H7 (cell line): ENCODE data around the gene PDZRN4. TPM values are rescaled to one million over a fixed set of nuclear protein-coding genes. Genes with fewer than 3 reads are reported as not detected.
"Not testable (repeated sequence)": the region's sequence is repeated elsewhere in the genome, so short reads cannot be mapped to it uniquely, and the experiment has no call there.

Experiments
- DNase-seq: peaks from one replicate; pipeline ENCODE4 v3.0.0; 2012
- H3K27me3 ChIP-seq: 2 replicates; pipeline ENCODE4 v1.6.0; 2011; ENCODE audit warnings: mild to moderate bottlenecking, low read length; ENCODE audit not compliant: control insufficient read depth, insufficient read depth
- H3K36me3 ChIP-seq: replicated peaks from 2 replicates; pipeline ENCODE4 v1.5.1; 2011; ENCODE audit warnings: low read length; ENCODE audit not compliant: control insufficient read depth, insufficient read depth
- H3K4me3 ChIP-seq: 2 replicates; pipeline ENCODE4 v1.5.1; 2011; ENCODE audit warnings: low read depth, mild to moderate bottlenecking, control low read depth, low read length, moderate library complexity; ENCODE audit not compliant: insufficient read depth
- total RNA-seq: library from RNA; depleted of rRNA; stranded (reverse); fragments of >200 nt; shearing (Covaris generic); gene quantifications from 2 replicates; pipeline ENCODE4 v1.2.3, GENCODE V29; 2014

PDZRN4 gene
- total RNA-seq, 1 experiment from 2014 or later: 0.17 TPM

GRCh38 chr12:41280341-41281095, 92.4 kb downstream of the PDZRN4 start:
- not testable (repeated sequence) for H3K4me3 ChIP-seq, DNase-seq, H3K27me3 ChIP-seq, H3K36me3 ChIP-seq

- DNase-seq, H3K27me3 ChIP-seq, H3K4me3 ChIP-seq, H3K36me3 ChIP-seq: not testable (repeated sequence)
Measured at GRCh38 chr12:41285470-41285869, 97.3 kb downstream of the PDZRN4 start.

- no peak for DNase-seq
- no peaks in the 10 kb centered on the region for H3K36me3 ChIP-seq
- no peaks in the 10 kb centered on the region for H3K27me3 ChIP-seq
- H3K4me3 ChIP-seq: no peak overlapping the region
Measured at GRCh38 chr12:41286426-41286825, 98.3 kb downstream of the PDZRN4 start.

GRCh38 chr12:41287500-41288141, 99.5 kb downstream of the PDZRN4 start:
- Histone ChIP-seq H3K27me3 (no peaks in the 10 kb centered on the region), H3K36me3 (no peaks in the 10 kb centered on the region), H3K4me3 (no peak overlapping the region)
- DNase-seq: no peak

DNA sequence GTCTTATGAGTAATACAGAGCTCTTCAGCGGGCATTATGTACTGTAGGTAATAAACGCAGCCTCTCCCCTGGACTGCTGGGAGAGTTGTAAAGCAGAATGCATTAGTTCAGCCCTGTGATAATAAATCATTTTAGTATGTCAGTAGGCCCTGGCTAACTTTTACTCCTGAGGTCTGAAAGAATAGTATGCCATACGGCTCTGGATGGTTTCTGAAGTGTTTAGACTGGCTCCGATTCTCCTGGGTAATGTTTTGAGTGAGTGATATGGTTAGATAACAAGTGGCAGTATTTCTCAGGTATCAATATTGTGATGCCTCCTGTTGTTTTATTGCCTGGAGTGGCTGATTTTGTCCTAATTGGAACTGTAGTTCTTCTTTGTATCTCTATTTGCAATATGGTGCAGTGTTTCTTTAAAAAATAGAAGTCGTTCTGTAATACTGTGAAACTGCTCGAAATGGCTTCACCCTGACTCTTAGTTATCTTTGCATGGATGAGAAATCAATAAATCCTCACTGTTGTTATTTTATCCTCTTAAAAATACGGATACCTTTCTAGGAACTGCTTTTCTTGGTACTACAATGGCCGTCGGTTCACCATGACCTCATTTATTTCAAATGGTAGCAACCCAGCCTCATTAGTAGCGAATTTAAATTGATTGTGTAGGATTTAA, 100.2 kb downstream of the PDZRN4 start:
- H3K27me3 ChIP-seq: no peaks in the 10 kb centered on the region
- no peaks in the 10 kb centered on the region for H3K36me3 ChIP-seq
- H3K4me3 ChIP-seq: no peak overlapping the region

DNA sequence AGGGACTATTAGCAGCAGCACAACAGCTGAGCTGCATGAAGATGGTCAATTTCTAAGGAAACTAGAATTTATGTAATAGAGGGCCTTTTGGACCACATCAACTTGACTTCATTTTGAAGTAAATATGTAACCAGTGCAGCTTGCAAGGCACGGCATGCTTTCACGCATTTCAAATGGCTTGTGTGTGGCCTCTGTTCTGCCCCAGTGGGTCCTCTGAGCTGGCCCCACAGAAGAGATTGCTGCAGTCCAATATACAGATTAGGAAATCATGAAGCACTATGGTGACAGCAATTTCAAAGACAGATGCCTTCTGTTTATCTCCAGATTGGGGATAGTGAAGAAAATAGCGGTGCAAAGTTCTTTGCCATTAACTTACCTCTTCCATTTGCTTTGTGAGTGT, 101.4 kb downstream of the PDZRN4 start:
- H3K27me3 ChIP-seq: no peaks in the 10 kb centered on the region
- no peak overlapping the region for H3K4me3 ChIP-seq
- no peaks in the 10 kb centered on the region for H3K36me3 ChIP-seq
- no peak for DNase-seq

More for the DNA sequence above, 100.2 kb downstream of the PDZRN4 start:
- no peak for DNase-seq

DNA sequence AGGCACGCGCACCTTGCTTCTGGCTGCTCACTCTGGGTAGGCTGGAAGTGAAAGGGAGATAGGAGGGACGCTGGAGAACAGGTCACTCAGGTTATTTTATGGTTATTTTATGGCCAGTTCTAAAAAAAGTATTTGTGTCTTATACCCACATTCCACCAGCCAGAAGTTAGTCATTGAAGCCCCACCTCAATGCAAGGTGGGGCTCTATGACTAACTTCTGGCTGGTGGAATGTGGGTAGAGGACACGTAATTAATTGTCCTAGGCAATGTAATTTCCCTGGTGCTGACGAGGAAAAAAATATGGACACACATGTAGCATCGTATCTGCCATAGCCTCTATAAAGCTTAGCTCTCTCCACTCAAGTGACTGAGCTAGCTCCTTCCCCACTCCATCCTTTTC, 104.9 kb downstream of the PDZRN4 start:
- H3K27me3 ChIP-seq: no peaks in the 10 kb centered on the region
- H3K4me3 ChIP-seq: no peak overlapping the region
- H3K36me3 ChIP-seq: no peaks in the 10 kb centered on the region
- DNase-seq: no peak

DNA sequence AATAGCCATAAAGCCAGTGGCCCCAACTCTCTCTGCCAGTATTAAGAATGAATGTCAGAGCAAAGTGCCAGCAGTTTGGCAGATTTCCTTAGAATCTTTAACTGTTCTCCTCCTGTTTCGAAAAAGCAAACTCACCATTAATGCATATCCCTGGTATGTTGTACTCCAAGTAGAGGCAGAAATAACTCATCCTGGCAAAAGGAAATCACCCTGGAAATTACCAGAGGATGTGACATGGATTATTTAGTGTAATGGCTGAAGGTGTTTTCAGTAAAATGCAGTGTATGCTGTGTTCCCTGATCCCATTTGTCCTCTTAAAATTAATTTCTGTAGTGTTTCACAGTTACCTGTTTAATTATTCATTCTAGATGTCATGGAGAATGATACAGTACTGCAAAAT, 105.3 kb downstream of the PDZRN4 start:
- no peaks in the 10 kb centered on the region for H3K36me3 ChIP-seq

GRCh38 chr12:41302979-41303403, 114.9 kb downstream of the PDZRN4 start:
- Histone ChIP-seq H3K36me3 (no peaks in the 10 kb centered on the region), H3K27me3 (no peaks in the 10 kb centered on the region), H3K4me3 (no peak overlapping the region)
- no peak for DNase-seq

More for the DNA sequence above, 105.3 kb downstream of the PDZRN4 start:
- no peaks in the 10 kb centered on the region for H3K27me3 ChIP-seq
- no peak for DNase-seq
- H3K4me3 ChIP-seq: no peak overlapping the region

DNA sequence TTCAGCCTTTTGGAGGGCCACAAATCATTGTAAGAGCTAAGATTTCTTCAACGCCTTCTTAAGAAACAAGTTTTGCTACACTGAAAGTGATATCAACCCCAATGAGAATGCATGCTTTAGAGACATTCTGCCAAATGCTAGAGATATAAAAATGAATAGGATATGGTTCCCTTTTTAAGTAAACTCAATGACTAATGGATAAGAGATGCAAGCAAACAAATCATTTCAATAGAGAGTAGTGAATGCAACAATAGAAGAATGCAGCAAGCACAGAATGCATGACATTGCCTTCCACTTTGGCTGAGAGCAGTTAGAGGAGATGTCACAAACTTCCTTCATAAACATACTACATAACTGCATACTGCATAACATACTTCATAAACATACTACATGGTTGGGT, 116.4 kb downstream of the PDZRN4 start:
- no peaks in the 10 kb centered on the region for H3K27me3 ChIP-seq
- no peak overlapping the region for H3K4me3 ChIP-seq
- no peaks in the 10 kb centered on the region for H3K36me3 ChIP-seq
- DNase-seq: no peak

DNA sequence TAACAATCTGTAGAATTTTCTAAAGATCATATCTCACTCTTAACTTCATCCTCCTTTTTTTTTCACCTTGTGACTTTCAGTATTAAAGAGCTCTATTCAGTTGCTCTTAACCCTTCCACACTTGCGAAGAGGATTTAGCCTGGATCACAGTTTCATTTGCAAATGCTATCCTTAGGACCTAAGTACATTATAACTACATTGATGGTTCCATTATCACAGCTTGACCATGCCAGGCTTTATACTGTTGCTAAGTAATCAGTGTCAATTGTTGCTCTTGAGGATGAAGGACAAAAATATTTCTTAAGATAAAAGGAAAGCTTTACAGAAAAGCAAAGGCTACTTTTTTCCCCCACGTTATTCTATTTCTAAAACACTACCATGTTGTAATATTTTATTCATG, 122.2 kb downstream of the PDZRN4 start:
- Histone ChIP-seq H3K4me3 (no peak overlapping the region), H3K36me3 (no peaks in the 10 kb centered on the region), H3K27me3 (no peaks in the 10 kb centered on the region)
- no peak for DNase-seq

DNA sequence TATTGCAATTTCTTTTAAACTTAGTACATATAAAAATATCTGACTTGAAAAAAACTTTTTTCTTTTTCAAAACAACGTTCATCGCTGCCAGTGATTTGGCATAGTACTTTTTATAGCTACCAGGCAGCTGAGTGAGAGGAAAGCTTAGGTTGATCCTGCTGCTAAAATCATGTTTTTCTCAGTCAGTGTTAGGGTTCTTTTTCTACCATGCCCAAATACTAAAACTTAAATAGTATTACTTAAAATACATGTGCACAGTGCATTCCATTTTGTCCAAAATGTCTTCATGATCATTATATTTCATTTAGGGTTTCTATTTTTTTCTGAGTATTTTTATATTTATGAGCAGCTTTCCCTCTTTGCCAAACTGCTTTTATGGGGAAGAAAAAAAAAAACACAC, 123.8 kb downstream of the PDZRN4 start:
- no peaks in the 10 kb centered on the region for H3K36me3 ChIP-seq
- no peak for DNase-seq

GRCh38 chr12:41312451-41312850, 124.3 kb downstream of the PDZRN4 start:
- H3K27me3 ChIP-seq, DNase-seq, H3K36me3 ChIP-seq, H3K4me3 ChIP-seq: not testable (repeated sequence)

More for the DNA sequence above, 123.8 kb downstream of the PDZRN4 start:
- Histone ChIP-seq H3K4me3 (no peak overlapping the region), H3K27me3 (no peaks in the 10 kb centered on the region)

DNA sequence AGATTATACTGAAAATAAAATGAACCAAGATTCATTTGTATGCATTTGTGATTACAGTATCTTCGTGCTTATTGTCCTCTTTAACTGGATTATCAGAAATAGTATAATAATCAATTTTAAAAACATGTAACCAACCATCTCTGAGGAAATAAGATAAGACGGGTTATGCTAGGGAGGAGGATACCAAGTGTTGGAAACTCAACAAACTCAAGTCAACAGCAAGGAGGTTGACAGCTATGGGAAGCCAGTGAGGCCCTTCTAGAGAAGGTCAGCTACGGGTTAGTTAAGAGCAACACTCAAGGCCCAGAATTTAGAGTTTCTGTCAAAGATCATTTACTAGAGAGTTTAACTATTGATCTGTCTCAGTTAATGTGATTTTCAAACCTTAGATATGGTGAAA, 137.2 kb downstream of the PDZRN4 start:
- Histone ChIP-seq H3K4me3 (no peak overlapping the region), H3K27me3 (no peaks in the 10 kb centered on the region), H3K36me3 (no peaks in the 10 kb centered on the region)
- DNase-seq: no peak
